Islet of Langerhans (tissue), 1 donor: ENCODE data around the gene C1orf21.

Source experiments
- FAIRE-seq: peaks from one replicate; lab custom pipeline; 2011; peaks lifted over from hg19 to GRCh38; lab: Jason Lieb, UNC

C1orf21 gene

GRCh38 chr1:184557423-184558347, 170.9 kb downstream of the C1orf21 start:
- FAIRE-seq: no peak

- FAIRE-seq: no peak
These were observed 171.9 kb downstream of the C1orf21 start for GRCh38 chr1:184558691-184559090.

- FAIRE-seq: no peak
These were observed 172.4 kb downstream of the C1orf21 start for GRCh38 chr1:184559117-184559713.

- no peak for FAIRE-seq
These were observed 176.0 kb downstream of the C1orf21 start for GRCh38 chr1:184562806-184563205.

- FAIRE-seq: no peak
These were observed 176.5 kb downstream of the C1orf21 start for GRCh38 chr1:184563308-184563707.

- no peak for FAIRE-seq
These were observed 180.2 kb downstream of the C1orf21 start for GRCh38 chr1:184567009-184567408.

GRCh38 chr1:184567637-184568036, 180.8 kb downstream of the C1orf21 start:
- FAIRE-seq: no peak

GRCh38 chr1:184568148-184568547, 181.3 kb downstream of the C1orf21 start:
- no peak for FAIRE-seq

- FAIRE-seq: no peak
These were observed 182.3 kb downstream of the C1orf21 start for GRCh38 chr1:184569106-184569505.

- no peak for FAIRE-seq
These were observed 187.8 kb downstream of the C1orf21 start for GRCh38 chr1:184574588-184574987.

- FAIRE-seq: no peak
These were observed 190.0 kb downstream of the C1orf21 start for GRCh38 chr1:184576822-184577221.

- FAIRE-seq: no peak
These were observed 190.5 kb downstream of the C1orf21 start for GRCh38 chr1:184577319-184577718.

- no peak for FAIRE-seq
These were observed 195.6 kb downstream of the C1orf21 start for GRCh38 chr1:184582411-184582810.

GRCh38 chr1:184583849-184584248, 197.0 kb downstream of the C1orf21 start:
- FAIRE-seq: no peak

- no peak for FAIRE-seq
These were observed 201.9 kb downstream of the C1orf21 start for GRCh38 chr1:184588701-184589100.

- no peak for FAIRE-seq
These were observed 203.4 kb downstream of the C1orf21 start for GRCh38 chr1:184590163-184590750.

- FAIRE-seq: no peak
These were observed 206.8 kb downstream of the C1orf21 start for GRCh38 chr1:184593597-184593996.

GRCh38 chr1:184595596-184595995, 208.8 kb downstream of the C1orf21 start:
- FAIRE-seq: no peak

- FAIRE-seq: no peak
These were observed 210.3 kb downstream of the C1orf21 start for GRCh38 chr1:184596950-184597645.

GRCh38 chr1:184597650-184598357, 211.0 kb downstream of the C1orf21 start:
- no peak for FAIRE-seq

- no peak for FAIRE-seq
These were observed 211.8 kb downstream of the C1orf21 start for GRCh38 chr1:184598403-184599193.
